Prostate gland (tissue), 2 donors: ENCODE measurements around the gene ATF6. TPM values are rescaled to one million over a fixed set of nuclear protein-coding genes. Genes with fewer than 3 reads are reported as not detected.

Source experiments
- DNase-seq: peaks from one replicate; pipeline ENCODE4 v3.0.0-alpha.2; 2019; ENCODE audit warnings: low spot score
- H3K27ac ChIP-seq, 2 donors: fragments of 200-600 bp; sonication (generic); 2 replicates each; pipeline ENCODE4 v1.5.1; 2017 to 2019
- H3K27me3 ChIP-seq: fragments of 200-600 bp; sonication (generic); replicated peaks from 2 replicates; pipeline ENCODE4 v1.5.1; 2019; ENCODE audit not compliant: insufficient read depth
- H3K36me3 ChIP-seq, 2 donors: fragments of 200-600 bp; sonication (generic); 1 replicate in 1 of 2; 2 replicates in 1 of 2; pipeline versions ENCODE4 v1.5.1 to v1.8.1; 2017 to 2019
- H3K4me1 ChIP-seq: fragments of 200-600 bp; sonication (generic); replicated peaks from 2 replicates; pipeline ENCODE4 v1.5.1; 2019
- H3K4me3 ChIP-seq, 2 donors: fragments of 200-600 bp; sonication (generic); 2 replicates each; pipeline ENCODE4 v1.5.1; 2017 to 2019
- H3K9me3 ChIP-seq: fragments of 200-600 bp; sonication (generic); 2 replicates; pipeline ENCODE4 v1.5.1; 2017
- CTCF ChIP-seq, 4 experiments: fragments of 200-600 bp in 2 of 4; fragments of 450-650 bp in 2 of 4; sonication (generic) in 2 of 4; IDR thresholded peaks; 1 replicate in 3 of 4; 2 replicates in 1 of 4; pipeline ENCODE4 v1.5.1; 2016 to 2019; ENCODE audit warnings: antibody characterized with exemption in 4 of 4, mild to moderate bottlenecking in 2 of 4, moderate library complexity in 2 of 4
- POLR2A ChIP-seq: fragments of 450-650 bp; IDR thresholded peaks from one replicate; pipeline ENCODE4 v1.6.1; 2016; ENCODE audit warnings: antibody characterized with exemption, mild to moderate bottlenecking
- POLR2AphosphoS5 ChIP-seq: sonication (generic); formaldehyde crosslinking; IDR thresholded peaks from one replicate; pipeline ENCODE4 v1.6.1; 2017; ENCODE audit warnings: antibody characterized with exemption
- WGBS: methylation state at CpG from one replicate; pipeline ENCODE4 v1.1.5; 2018; 5-methylcytosine and 5-hydroxymethylcytosine counted together
- intact Hi-C: fragments of 100-400 bp; cut with DNase I; formaldehyde crosslinking; loops from one replicate; pipeline ENCODE4 v1.14.2; 2022
- total RNA-seq, 2 donors: library from RNA; depleted of rRNA; stranded (reverse); fragments of >200 nt; gene quantifications; one replicate each; pipeline ENCODE4 v1.1.0, GENCODE V29; 2016

Gene ATF6
- total RNA-seq, 2 donors from 2014 or later: 34.6 to 38.9 TPM

- TF ChIP-seq CTCF (IDR thresholded peaks at IDR 0.05) (no peak), POLR2A (no peak), POLR2AphosphoS5 (no peak)
- no peaks in the 10 kb centered on the region for H3K9me3 ChIP-seq
- intact Hi-C loops: loop anchor here (5.0 kb wide), 1 partner anchor 168 kb away; no protein-coding TSS in a partner anchor
- H3K27ac ChIP-seq: no peak overlapping the region
- WGBS: 61% methylated on average over 2 of the region's 2 CpGs
- H3K4me3 ChIP-seq: no peak overlapping the region
- no peaks in the 10 kb centered on the region for H3K4me1 ChIP-seq
- H3K27me3 ChIP-seq: no peaks in the 10 kb centered on the region
- DNase-seq: no peak
- no peaks in the 10 kb centered on the region for H3K36me3 ChIP-seq
Observed at GRCh38 chr1:161868832-161869231, 102.7 kb downstream of the ATF6 start.

GRCh38 chr1:161869291-161869690 lies 103.2 kb downstream of the ATF6 start:
- H3K27me3 ChIP-seq: no peaks in the 10 kb centered on the region
- no peaks in the 10 kb centered on the region for H3K9me3 ChIP-seq
- H3K4me1 ChIP-seq: no peaks in the 10 kb centered on the region
- intact Hi-C loops: loop anchor here (5.0 kb wide), 1 partner anchor 168 kb away; no protein-coding TSS in a partner anchor
- TF ChIP-seq POLR2AphosphoS5: no peak
- TF ChIP-seq CTCF (IDR thresholded peaks at IDR 0.05): no peak
- TF ChIP-seq POLR2A: no peak
- no peak for DNase-seq
- H3K36me3 ChIP-seq: no peaks in the 10 kb centered on the region
- no peak overlapping the region for H3K4me3 ChIP-seq
- no peak overlapping the region for H3K27ac ChIP-seq

GRCh38 chr1:161872506-161872905 lies 106.4 kb downstream of the ATF6 start:
- Histone ChIP-seq H3K4me1 (no peaks in the 10 kb centered on the region), H3K9me3 (no peaks in the 10 kb centered on the region), H3K27ac (no peak overlapping the region), H3K4me3 (no peak overlapping the region), H3K27me3 (no peaks in the 10 kb centered on the region), H3K36me3 (no peaks in the 10 kb centered on the region)
- no peak for TF ChIP-seq POLR2A
- TF ChIP-seq CTCF (IDR thresholded peaks at IDR 0.05): no peak
- TF ChIP-seq POLR2AphosphoS5: no peak
- WGBS: 58% methylated on average over 2 of the region's 2 CpGs
- intact Hi-C loops: no loop called here
- no peak for DNase-seq

GRCh38 chr1:161879261-161879660 lies 113.1 kb downstream of the ATF6 start:
- Histone ChIP-seq H3K27ac (no peak overlapping the region), H3K4me1 (no peaks in the 10 kb centered on the region), H3K27me3 (no peaks in the 10 kb centered on the region), H3K4me3 (no peak overlapping the region), H3K36me3 (no peaks in the 10 kb centered on the region), H3K9me3 (no peaks in the 10 kb centered on the region)
- no peak for TF ChIP-seq CTCF (IDR thresholded peaks at IDR 0.05)
- TF ChIP-seq POLR2A: no peak
- TF ChIP-seq POLR2AphosphoS5: no peak
- intact Hi-C loops: no loop called here
- no peak for DNase-seq
- 95% methylated on average over 1 of the region's 1 CpG for WGBS

GRCh38 chr1:161884475-161884874 lies 118.4 kb downstream of the ATF6 start:
- no peak overlapping the region for H3K27ac ChIP-seq
- no peak overlapping the region for H3K4me3 ChIP-seq
- H3K27me3 ChIP-seq: no peaks in the 10 kb centered on the region
- TF ChIP-seq POLR2A (no peak), CTCF (IDR thresholded peaks at IDR 0.05) (no peak), POLR2AphosphoS5 (no peak)
- DNase-seq: no peak
- H3K4me1 ChIP-seq: no peaks in the 10 kb centered on the region
- H3K9me3 ChIP-seq: no peaks in the 10 kb centered on the region
- 54% methylated on average over 2 of the region's 2 CpGs for WGBS
- no peaks in the 10 kb centered on the region for H3K36me3 ChIP-seq
- intact Hi-C loops: no loop called here
